K562 (cell line): Measurements from ENCODE around the gene P2RX3. TPM values are rescaled to one million over a fixed set of nuclear protein-coding genes. Genes with fewer than 3 reads are reported as not detected.

ENCODE experiments used
- CCAR2 ChIP-seq: fragments of 200-400 bp; formaldehyde crosslinking; IDR thresholded peaks from 2 replicates; pipeline ENCODE4 v1.6.1; 2017; ENCODE audit warnings: mild to moderate bottlenecking, low read depth, low read length
- CSDE1 ChIP-seq, 2 experiments: fragments of 450-650 bp; IDR thresholded peaks; 2 replicates each; pipeline ENCODE4 v1.6.1; 2016; ENCODE audit warnings: mild to moderate bottlenecking in 1 of 2
- EP400 ChIP-seq: fragments of 450-650 bp; IDR thresholded peaks from 2 replicates; pipeline ENCODE4 v1.6.1; 2017; ENCODE audit warnings: antibody characterized with exemption, mild to moderate bottlenecking, moderate library complexity
- FOXA3 ChIP-seq, 2 experiments: fragments of 450-650 bp in 1 of 2; sonication (generic) in 1 of 2; formaldehyde crosslinking; IDR thresholded peaks in 1 of 2; conservative IDR thresholded peaks in 1 of 2; 2 replicates each; pipeline versions ENCODE4 v1.4.0 to v1.8.0; 2020 to 2022; ENCODE audit warnings: mild to moderate bottlenecking in 2 of 2, missing genetic modification reagents in 1 of 2
- GTF3C2 ChIP-seq: IDR thresholded peaks from 3 replicates; pipeline ENCODE4 v1.6.1; 2011; ENCODE audit warnings: borderline replicate concordance, mild to moderate bottlenecking, moderate library complexity; ENCODE audit not compliant: insufficient read length; ENCODE audit errors: extremely low read depth
- MBD1 ChIP-seq: fragments of 250-450 bp; sonication (Bioruptor Pico); IDR thresholded peaks from 2 replicates; pipeline ENCODE4 v1.8.0; 2022; ENCODE audit warnings: inconsistent platforms
- MTF1 ChIP-seq: fragments of 250-450 bp; sonication (Bioruptor Pico); IDR thresholded peaks from 2 replicates; pipeline ENCODE4 v1.9.0; 2021; ENCODE audit warnings: moderate library complexity, mild to moderate bottlenecking, inconsistent platforms, borderline replicate concordance
- MXI1 ChIP-seq: IDR thresholded peaks from 2 replicates; pipeline ENCODE4 v1.6.1; 2011; ENCODE audit warnings: low read depth, mild to moderate bottlenecking, improper control_type of control experiment, low read length
- NFXL1 ChIP-seq: fragments of 450-650 bp; formaldehyde crosslinking; IDR thresholded peaks from 2 replicates; pipeline ENCODE4 v1.4.0; 2021; ENCODE audit warnings: mild to moderate bottlenecking
- RBM14 ChIP-seq: fragments of 200-400 bp; formaldehyde crosslinking; IDR thresholded peaks from 2 replicates; pipeline ENCODE4 v1.6.1; 2018; ENCODE audit warnings: low read depth, mild to moderate bottlenecking, low read length, moderate library complexity, borderline replicate concordance; ENCODE audit not compliant: insufficient read depth
- SIN3B ChIP-seq: fragments of 450-650 bp; IDR thresholded peaks from 2 replicates; pipeline ENCODE4 v1.6.1; 2017; ENCODE audit warnings: low read depth, mild to moderate bottlenecking, moderate library complexity
- SIRT6 ChIP-seq: IDR thresholded peaks from one replicate; pipeline ENCODE4 v1.6.1; 2012; ENCODE audit warnings: low read depth, mild to moderate bottlenecking, control low read depth, inconsistent platforms, low read length, moderate library complexity
- SREBF1 ChIP-seq: fragments of 150-350 bp; IDR thresholded peaks from 2 replicates; pipeline ENCODE4 v1.6.1; 2014; ENCODE audit warnings: antibody characterized with exemption, low read depth, low read length, borderline replicate concordance
- SRSF3 ChIP-seq: fragments of 200-400 bp; formaldehyde crosslinking; IDR thresholded peaks from 2 replicates; pipeline ENCODE4 v1.6.1; 2016; ENCODE audit warnings: mild to moderate bottlenecking, low read length, moderate library complexity; ENCODE audit not compliant: insufficient read depth
- TCF7L2 ChIP-seq: fragments of 150-350 bp; IDR thresholded peaks from 2 replicates; pipeline ENCODE4 v1.6.1; 2016; ENCODE audit warnings: low read depth, mild to moderate bottlenecking, low read length, moderate library complexity
- THAP7 ChIP-seq: fragments of 250-450 bp; sonication (Bioruptor Pico); IDR thresholded peaks from 2 replicates; pipeline ENCODE4 v1.5.0; 2021
- U2AF1 ChIP-seq: fragments of 200-400 bp; formaldehyde crosslinking; optimal IDR thresholded peaks from 2 replicates; pipeline ENCODE3; 2017; ENCODE audit warnings: mild to moderate bottlenecking, low read depth, low read length, moderate library complexity
- ZBTB5 ChIP-seq: fragments of 450-650 bp; IDR thresholded peaks from 2 replicates; pipeline ENCODE4 v1.6.1; 2017; ENCODE audit warnings: antibody characterized with exemption
- ZFPM2 ChIP-seq: fragments of 250-450 bp; sonication (Bioruptor Pico); IDR thresholded peaks from 2 replicates; pipeline ENCODE4 v1.5.1; 2022; ENCODE audit warnings: mild to moderate bottlenecking
- ZKSCAN8 ChIP-seq: fragments of 200-800 bp; sonication (Bioruptor generic); IDR thresholded peaks from 2 replicates; pipeline ENCODE4 v1.6.1; 2016; ENCODE audit warnings: missing genetic modification characterization, missing compliant biosample characterization
- ZNF23 ChIP-seq: fragments of 250-450 bp; sonication (Bioruptor Pico); IDR thresholded peaks from 2 replicates; pipeline ENCODE4 v1.4.0; 2020; ENCODE audit warnings: mild to moderate bottlenecking
- ZNF41 ChIP-seq: fragments of 250-450 bp; sonication (Bioruptor Pico); conservative IDR thresholded peaks from 2 replicates; pipeline ENCODE4 v1.4.0; 2020; ENCODE audit warnings: mild to moderate bottlenecking
- polyA plus RNA-seq, 8 experiments: library from polyadenylated mRNA; depleted of rRNA in 4 of 8; stranded (reverse) in 5 of 8; unstranded in 3 of 8; fragments of >200 nt; fragmentation: Nextera tagmentation in 2 of 8; fragmentation: Illumina TruSeq in 1 of 8; extraction: Ambion mirVana in 2 of 8; extraction: Trizol in 1 of 8; gene quantifications; 2 replicates each; pipeline versions ENCODE4 v1.2.1 to v1.2.3, GENCODE V29; 2011 to 2014; ENCODE audit warnings: inconsistent platforms in 1 of 8, missing spikeins in 1 of 8
- total RNA-seq, 7 experiments: library from RNA; depleted of rRNA in 6 of 7; stranded (reverse); fragments of >200 nt in 6 of 7; fragmentation: Illumina TruSeq in 2 of 7; extraction: Trizol in 2 of 7; gene quantifications; 2 replicates each; pipeline versions ENCODE4 v1.2.1 to v1.2.3, GENCODE V29; 2011 to 2021; ENCODE audit warnings: low replicate concordance in 1 of 7

P2RX3 gene
- total and polyA plus RNA-seq, 9 of the 15 experiments (the other 6 are each of a cell fraction or from before 2014, with no cell fraction given), result not detected

GRCh38 chr11:57395905-57396623 is 57.9 kb downstream of the P2RX3 start (continued):
- TF ChIP-seq THAP7 (CRISPR knock-in tag), result no peak
- TF ChIP-seq ZKSCAN8 (CRISPR knock-in tag), result no peak
- no peak for TF ChIP-seq MTF1
- no peak for TF ChIP-seq EP400
- no peak for TF ChIP-seq GTF3C2
- no peak for TF ChIP-seq MXI1
- no peak for TF ChIP-seq U2AF1
- no peak for TF ChIP-seq SRSF3
- no peak for TF ChIP-seq CCAR2
- no peak for TF ChIP-seq SREBF1
- TF ChIP-seq ZNF23 (CRISPR knock-in tag), result no peak
- no peak for TF ChIP-seq FOXA3 (CRISPR knock-in tag; conservative IDR thresholded peaks at IDR 0.05 in 1 of 2, IDR thresholded peaks at IDR 0.05 in 1 of 2)
- no peak for TF ChIP-seq SIRT6
- TF ChIP-seq NFXL1 (CRISPR knock-in tag), result no peak
- TF ChIP-seq ZNF41 (CRISPR knock-in tag), result no peak
- no peak for TF ChIP-seq ZBTB5
- no peak for TF ChIP-seq ZFPM2 (CRISPR knock-in tag)
- no peak for TF ChIP-seq SIN3B
- no peak for TF ChIP-seq MBD1 (CRISPR knock-in tag)
- TF ChIP-seq TCF7L2, result no peak
- no peak for TF ChIP-seq CSDE1 (IDR thresholded peaks at IDR 0.05)
- TF ChIP-seq RBM14, result no peak
